OCI-LY1 (cell line): ENCODE results near the gene FAU.

Source experiments
- EZH2 ChIP-seq: fragments of 200-600 bp; sonication (generic), shearing (Covaris generic); IDR thresholded peaks from 2 replicates; pipeline ENCODE4 v1.8.0; 2017; ENCODE audit warnings: borderline replicate concordance, mixed run types, mild to moderate bottlenecking, antibody characterized with exemption, low read length, moderate library complexity, mixed read lengths
- TF ChIP-seq, protein P1 (sequence below): fragments of 200-600 bp; sonication (generic), shearing (Covaris generic); IDR thresholded peaks from 2 replicates; pipeline ENCODE4 v1.5.1; 2017; ENCODE audit warnings: mild to moderate bottlenecking, antibody characterized with exemption, low read length, moderate library complexity, mixed read lengths

- TF ChIP-seq, protein P1, sequence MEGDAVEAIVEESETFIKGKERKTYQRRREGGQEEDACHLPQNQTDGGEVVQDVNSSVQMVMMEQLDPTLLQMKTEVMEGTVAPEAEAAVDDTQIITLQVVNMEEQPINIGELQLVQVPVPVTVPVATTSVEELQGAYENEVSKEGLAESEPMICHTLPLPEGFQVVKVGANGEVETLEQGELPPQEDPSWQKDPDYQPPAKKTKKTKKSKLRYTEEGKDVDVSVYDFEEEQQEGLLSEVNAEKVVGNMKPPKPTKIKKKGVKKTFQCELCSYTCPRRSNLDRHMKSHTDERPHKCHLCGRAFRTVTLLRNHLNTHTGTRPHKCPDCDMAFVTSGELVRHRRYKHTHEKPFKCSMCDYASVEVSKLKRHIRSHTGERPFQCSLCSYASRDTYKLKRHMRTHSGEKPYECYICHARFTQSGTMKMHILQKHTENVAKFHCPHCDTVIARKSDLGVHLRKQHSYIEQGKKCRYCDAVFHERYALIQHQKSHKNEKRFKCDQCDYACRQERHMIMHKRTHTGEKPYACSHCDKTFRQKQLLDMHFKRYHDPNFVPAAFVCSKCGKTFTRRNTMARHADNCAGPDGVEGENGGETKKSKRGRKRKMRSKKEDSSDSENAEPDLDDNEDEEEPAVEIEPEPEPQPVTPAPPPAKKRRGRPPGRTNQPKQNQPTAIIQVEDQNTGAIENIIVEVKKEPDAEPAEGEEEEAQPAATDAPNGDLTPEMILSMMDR: no peak
- no peak for TF ChIP-seq EZH2
Measured at GRCh38 chr11:65119670-65119995, 2.3 kb downstream of the FAU start.
